K562 (cell line): ENCODE data around the gene AQP2. TPM values are rescaled to one million over a fixed set of nuclear protein-coding genes. Genes with fewer than 3 reads are reported as not detected.

Experiments used
- ATF3 ChIP-seq, 2 experiments: fragments of 450-650 bp in 1 of 2; sonication (generic) in 1 of 2; formaldehyde crosslinking in 1 of 2; IDR thresholded peaks in 1 of 2; conservative IDR thresholded peaks in 1 of 2; 2 replicates each; pipeline versions ENCODE4 v1.6.1 to v1.8.1; 2016 to 2023; ENCODE audit warnings: mild to moderate bottlenecking in 2 of 2, moderate library complexity in 2 of 2, inconsistent platforms in 1 of 2, missing genetic modification reagents in 1 of 2
- CEBPG ChIP-seq, 3 experiments: fragments of 200-800 bp in 1 of 3; sonication (Bioruptor generic) in 1 of 3; sonication (generic) in 1 of 3; formaldehyde crosslinking in 1 of 3; IDR thresholded peaks in 2 of 3; conservative IDR thresholded peaks in 1 of 3; 2 replicates each; pipeline versions ENCODE4 v1.6.1 to v1.8.0; 2016 to 2022; ENCODE audit warnings: missing compliant biosample characterization in 2 of 3, missing genetic modification characterization in 2 of 3, mild to moderate bottlenecking in 1 of 3, missing genetic modification reagents in 1 of 3
- HDGF ChIP-seq: fragments of 450-650 bp; IDR thresholded peaks from 2 replicates; pipeline ENCODE4 v1.6.1; 2016
- NR1H2 ChIP-seq: sonication (generic); formaldehyde crosslinking; IDR thresholded peaks from 2 replicates; pipeline ENCODE4 v1.4.0; 2020; ENCODE audit warnings: mild to moderate bottlenecking, missing genetic modification reagents
- TFE3 ChIP-seq: fragments of 450-650 bp; formaldehyde crosslinking; IDR thresholded peaks from 2 replicates; pipeline ENCODE4 v1.4.0; 2020; ENCODE audit warnings: mild to moderate bottlenecking, mixed read lengths
- ZBTB12 ChIP-seq: fragments of 250-450 bp; sonication (Bioruptor Pico); IDR thresholded peaks from 2 replicates; pipeline ENCODE4 v1.4.0; 2020
- ZEB2 ChIP-seq: fragments of 450-650 bp; IDR thresholded peaks from 2 replicates; pipeline ENCODE4 v1.6.1; 2016
- ZFX ChIP-seq: sonication (generic); formaldehyde crosslinking; IDR thresholded peaks from 2 replicates; pipeline ENCODE4 v1.8.0; 2022; ENCODE audit warnings: mild to moderate bottlenecking, missing genetic modification reagents, moderate library complexity
- ZNF253 ChIP-seq: fragments of 250-450 bp; sonication (Bioruptor Pico); conservative IDR thresholded peaks from 2 replicates; pipeline ENCODE4 v1.6.1; 2021; ENCODE audit warnings: mild to moderate bottlenecking
- ZNF740 ChIP-seq, 3 experiments: fragments of 200-800 bp in 1 of 3; sonication (Bioruptor generic) in 1 of 3; sonication (generic) in 1 of 3; formaldehyde crosslinking in 1 of 3; IDR thresholded peaks; 2 replicates each; pipeline versions ENCODE4 v1.6.1 to v1.8.0; 2016 to 2022; ENCODE audit warnings: mild to moderate bottlenecking in 2 of 3, missing compliant biosample characterization in 2 of 3, missing genetic modification characterization in 2 of 3, missing genetic modification reagents in 1 of 3
- polyA plus RNA-seq, 8 experiments: library from polyadenylated mRNA; depleted of rRNA in 4 of 8; stranded (reverse) in 5 of 8; unstranded in 3 of 8; fragments of >200 nt; fragmentation: Nextera tagmentation in 2 of 8; fragmentation: Illumina TruSeq in 1 of 8; extraction: Ambion mirVana in 2 of 8; extraction: Trizol in 1 of 8; gene quantifications; 2 replicates each; pipeline versions ENCODE4 v1.2.1 to v1.2.3, GENCODE V29; 2011 to 2014; ENCODE audit warnings: inconsistent platforms in 1 of 8, missing spikeins in 1 of 8
- total RNA-seq, 7 experiments: library from RNA; depleted of rRNA in 6 of 7; stranded (reverse); fragments of >200 nt in 6 of 7; fragmentation: Illumina TruSeq in 2 of 7; extraction: Trizol in 2 of 7; gene quantifications; 2 replicates each; pipeline versions ENCODE4 v1.2.1 to v1.2.3, GENCODE V29; 2011 to 2021; ENCODE audit warnings: low replicate concordance in 1 of 7

Gene AQP2
- total and polyA plus RNA-seq, 9 of the 15 experiments (the other 6 are each of a cell fraction or from before 2014, with no cell fraction given), result not detected

GRCh38 chr12:49903700-49904423 lies 46.7 kb upstream of the AQP2 start, which contains the start of gene FAIM2 (continued):
- TF ChIP-seq TFE3 (CRISPR knock-in tag) (no peak), NR1H2 (no peak), ATF3 (IDR thresholded peaks at IDR 0.05) (peak; percentile 35; the same call in 1 of the 2 replicates), ATF3 (CRISPR knock-in tag; conservative IDR thresholded peaks at IDR 0.05) (no peak), ZFX (CRISPR knock-in tag) (no peak), ZNF253 (no peak), ZNF740 (CRISPR knock-in tag; IDR thresholded peaks at IDR 0.05) (no peak), ZNF740 (tag; IDR thresholded peaks at IDR 0.05) (no peak), CEBPG (CRISPR knock-in tag; IDR thresholded peaks at IDR 0.05) (no peak), CEBPG (tag; conservative IDR thresholded peaks at IDR 0.05 in 1 of 2, IDR thresholded peaks at IDR 0.05 in 1 of 2) (0 out of 4 replicates have a peak, but pooled peaks of 1 of the 2 experiments have one; percentile 23), HDGF (no peak), ZBTB12 (CRISPR knock-in tag) (no peak), ZEB2 (no peak)
